PFSK-1 (cell line): Measurements from ENCODE around the gene SBF1.

Experiments used
- POLR2AphosphoS5 ChIP-seq: IDR thresholded peaks from 2 replicates; pipeline ENCODE4 v1.6.1; 2012; ENCODE audit warnings: low read depth, mild to moderate bottlenecking, control low read depth, low read length, moderate library complexity
- REST ChIP-seq, 2 experiments: IDR thresholded peaks; 2 replicates each; pipeline versions ENCODE4 v1.6.1 to v1.8.0; 2011 to 2012; ENCODE audit warnings: low read depth in 2 of 2, low read length in 2 of 2, control low read depth in 1 of 2, inconsistent platforms in 1 of 2, mild to moderate bottlenecking in 1 of 2, moderate library complexity in 1 of 2; ENCODE audit not compliant: insufficient read depth in 1 of 2
- SIN3A ChIP-seq: IDR thresholded peaks from 2 replicates; pipeline ENCODE4 v1.6.1; 2012; ENCODE audit warnings: mild to moderate bottlenecking, low read length, moderate library complexity, borderline replicate concordance; ENCODE audit not compliant: insufficient read depth
- TAF1 ChIP-seq: IDR thresholded peaks from 2 replicates; pipeline ENCODE4 v1.6.1; 2012; ENCODE audit warnings: low read length, control low read depth, borderline replicate concordance; ENCODE audit not compliant: insufficient read depth

GRCh38 chr22:50456466-50457234, 18.2 kb downstream of the SBF1 start:
- TF ChIP-seq POLR2AphosphoS5 (no peak), SIN3A (no peak), TAF1 (no peak), REST (IDR thresholded peaks at IDR 0.05; ENCODE audit: insufficient read depth in 1 of 2, low read depth in 2 of 2, low read length in 2 of 2) (no peak)
